ENCODE measurements around the gene ZNF182. TPM values are rescaled to one million over a fixed set of nuclear protein-coding genes. Genes with fewer than 3 reads are reported as not detected.

ZNF182 gene
- total RNA-seq, 1 donor from 2014 or later: 7.9 TPM

DNA sequence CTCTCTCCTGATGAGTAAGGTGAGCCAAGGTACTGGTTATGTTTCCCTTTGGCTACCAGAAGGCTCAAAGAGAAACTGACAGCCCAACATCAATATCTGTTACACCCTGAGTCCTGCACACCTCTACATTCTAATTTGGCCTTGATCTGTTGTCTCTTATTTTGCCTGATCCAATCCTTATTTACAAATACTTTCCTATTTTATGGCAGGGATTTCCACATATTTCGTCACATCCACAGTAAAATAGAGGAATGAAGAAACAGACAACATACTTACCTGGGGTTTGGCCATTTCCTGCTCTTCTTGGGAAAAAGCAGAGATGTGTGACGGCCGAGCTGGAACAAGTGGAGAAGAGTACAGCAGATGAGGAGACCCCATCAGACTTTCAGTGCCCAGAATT lies 1.5 kb downstream of the ZNF182 start:
- Mint-ChIP-seq H3K4me3 (peak overlapping the region; percentile 26), H3K36me3 (peaks cover 12% of the 10 kb centered on the region), H3K27me3 (ENCODE audit: low read depth) (no peaks in the 10 kb centered on the region), H3K4me1 (peaks cover 6% of the 10 kb centered on the region), H3K9me3 (peaks cover 17% of the 10 kb centered on the region), H3K27ac (no peak overlapping the region)
- TF ChIP-seq, protein P1, sequence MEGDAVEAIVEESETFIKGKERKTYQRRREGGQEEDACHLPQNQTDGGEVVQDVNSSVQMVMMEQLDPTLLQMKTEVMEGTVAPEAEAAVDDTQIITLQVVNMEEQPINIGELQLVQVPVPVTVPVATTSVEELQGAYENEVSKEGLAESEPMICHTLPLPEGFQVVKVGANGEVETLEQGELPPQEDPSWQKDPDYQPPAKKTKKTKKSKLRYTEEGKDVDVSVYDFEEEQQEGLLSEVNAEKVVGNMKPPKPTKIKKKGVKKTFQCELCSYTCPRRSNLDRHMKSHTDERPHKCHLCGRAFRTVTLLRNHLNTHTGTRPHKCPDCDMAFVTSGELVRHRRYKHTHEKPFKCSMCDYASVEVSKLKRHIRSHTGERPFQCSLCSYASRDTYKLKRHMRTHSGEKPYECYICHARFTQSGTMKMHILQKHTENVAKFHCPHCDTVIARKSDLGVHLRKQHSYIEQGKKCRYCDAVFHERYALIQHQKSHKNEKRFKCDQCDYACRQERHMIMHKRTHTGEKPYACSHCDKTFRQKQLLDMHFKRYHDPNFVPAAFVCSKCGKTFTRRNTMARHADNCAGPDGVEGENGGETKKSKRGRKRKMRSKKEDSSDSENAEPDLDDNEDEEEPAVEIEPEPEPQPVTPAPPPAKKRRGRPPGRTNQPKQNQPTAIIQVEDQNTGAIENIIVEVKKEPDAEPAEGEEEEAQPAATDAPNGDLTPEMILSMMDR (IDR thresholded peaks at IDR 0.05; ENCODE audit: unreplicated experiment): no peak
- no peak for DNase-seq (ENCODE audit: low spot score in 2 of 2, unreplicated experiment in 2 of 2)

DNA sequence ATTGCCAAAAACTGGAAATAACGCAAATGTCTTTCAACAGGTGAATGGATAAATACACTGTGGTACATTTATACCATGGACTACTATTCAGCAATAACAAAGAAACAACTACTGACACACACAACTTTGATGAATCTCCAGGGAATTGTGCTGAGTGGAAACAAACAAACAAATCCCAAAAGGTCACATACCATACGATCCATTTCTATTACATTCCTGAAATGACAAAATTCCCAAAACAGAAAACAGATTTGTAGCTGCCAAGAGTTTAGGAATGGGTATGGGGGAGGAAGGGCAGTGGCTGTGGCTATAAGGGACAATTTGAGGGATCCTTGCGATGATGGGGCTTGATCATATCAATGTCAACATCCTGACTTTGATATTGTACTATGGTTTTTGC lies 2.5 kb downstream of the ZNF182 start:
- no peaks in the 10 kb centered on the region for H3K27me3 Mint-ChIP-seq (ENCODE audit: low read depth)
- peaks cover 23% of the 10 kb centered on the region for H3K9me3 Mint-ChIP-seq
- H3K27ac Mint-ChIP-seq: no peak overlapping the region
- TF ChIP-seq, protein P1 (IDR thresholded peaks at IDR 0.05; ENCODE audit: unreplicated experiment): no peak
- no peak for DNase-seq (ENCODE audit: low spot score in 2 of 2, unreplicated experiment in 2 of 2)
- H3K4me1 Mint-ChIP-seq: peaks cover 6% of the 10 kb centered on the region
- peaks cover 21% of the 10 kb centered on the region for H3K36me3 Mint-ChIP-seq
- H3K4me3 Mint-ChIP-seq: no peak overlapping the region

- DNase-seq (ENCODE audit: low spot score in 2 of 2, unreplicated experiment in 2 of 2): no peak
- Mint-ChIP-seq H3K27ac (no peak overlapping the region), H3K27me3 (ENCODE audit: low read depth) (no peaks in the 10 kb centered on the region), H3K4me3 (no peak overlapping the region), H3K9me3 (peaks cover 64% of the 10 kb centered on the region), H3K36me3 (peaks cover 70% of the 10 kb centered on the region), H3K4me1 (no peaks in the 10 kb centered on the region)
- TF ChIP-seq, protein P1 (IDR thresholded peaks at IDR 0.05; ENCODE audit: unreplicated experiment): no peak
Measured at GRCh38 chrX:47992669-47993068, 11.1 kb downstream of the ZNF182 start.

DNA sequence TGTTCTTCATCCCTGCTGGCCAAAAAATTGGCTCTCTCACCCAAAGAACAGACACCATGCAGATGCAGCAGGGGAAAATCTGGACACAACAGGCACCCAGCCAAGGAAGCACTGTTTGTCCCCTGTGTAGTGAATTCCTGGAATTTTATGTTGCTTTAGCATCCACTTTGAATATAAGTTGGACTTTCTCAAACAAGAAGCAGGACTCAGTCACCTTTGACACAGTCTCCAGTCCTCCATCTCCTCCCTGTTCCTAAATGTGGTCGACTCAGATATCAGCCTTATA lies 11.8 kb downstream of the ZNF182 start:
- Mint-ChIP-seq H3K9me3 (peaks cover 67% of the 10 kb centered on the region), H3K4me1 (no peaks in the 10 kb centered on the region), H3K27ac (no peak overlapping the region), H3K4me3 (no peak overlapping the region), H3K27me3 (ENCODE audit: low read depth) (no peaks in the 10 kb centered on the region), H3K36me3 (peaks cover 74% of the 10 kb centered on the region)
- TF ChIP-seq, protein P1 (IDR thresholded peaks at IDR 0.05; ENCODE audit: unreplicated experiment): no peak
- no peak for DNase-seq (ENCODE audit: low spot score in 2 of 2, unreplicated experiment in 2 of 2)

GRCh38 chrX:47991263-47992094 lies 12.3 kb downstream of the ZNF182 start:
- TF ChIP-seq, protein P1 (IDR thresholded peaks at IDR 0.05; ENCODE audit: unreplicated experiment): no peak
- no peaks in the 10 kb centered on the region for H3K4me1 Mint-ChIP-seq
- H3K27ac Mint-ChIP-seq: no peak overlapping the region
- DNase-seq (ENCODE audit: low spot score in 2 of 2, unreplicated experiment in 2 of 2): no peak
- H3K36me3 Mint-ChIP-seq: peaks cover 74% of the 10 kb centered on the region
- peaks cover 69% of the 10 kb centered on the region for H3K9me3 Mint-ChIP-seq
- no peaks in the 10 kb centered on the region for H3K27me3 Mint-ChIP-seq (ENCODE audit: low read depth)
- no peak overlapping the region for H3K4me3 Mint-ChIP-seq
